Activated CD8-positive, alpha-beta memory T cell treated with anti-CD3 and anti-CD28 coated beads, Interleukin-2, amount 10 ng/mL, durations not matched to agents 7 days and 5 days (primary cell): ENCODE results near the gene AUTS2. TPM values are rescaled to one million over a fixed set of nuclear protein-coding genes. Genes with fewer than 3 reads are reported as not detected.
"Not testable (repeated sequence)": the region's sequence is repeated elsewhere in the genome, so short reads cannot be mapped to it uniquely, and the experiment has no call there.

Experiments used
- ATAC-seq: fragments of 150-1000 bp; cut with Tn5 transposase; one replicate; pipeline ENCODE4 v1.10.0; 2021; ENCODE audit warnings: moderate library complexity
- CTCF ChIA-PET: fragments of 350-600 bp; sonication (Branson Sonifier 250); formaldehyde crosslinking; loops from one replicate; lab custom pipeline; 2021; ENCODE audit warnings: antibody characterized with exemption; lab: Charles Lee
- DNase-seq: peaks from one replicate; pipeline ENCODE4 v3.0.0-alpha.2; 2020
- H3K27ac Mint-ChIP-seq: one replicate; pipeline ENCODE4 v1.8.0; 2021; ENCODE audit warnings: mild to moderate bottlenecking, mixed read lengths
- H3K27me3 Mint-ChIP-seq: one replicate; pipeline ENCODE4 v1.8.0; 2021; ENCODE audit warnings: mixed read lengths
- H3K36me3 Mint-ChIP-seq: one replicate; pipeline ENCODE4 v1.8.0; 2021; ENCODE audit warnings: mild to moderate bottlenecking, mixed read lengths
- H3K4me1 Mint-ChIP-seq: one replicate; pipeline ENCODE4 v1.8.0; 2021; ENCODE audit warnings: mixed read lengths
- H3K4me3 Mint-ChIP-seq: one replicate; pipeline ENCODE4 v1.8.0; 2021; ENCODE audit warnings: mild to moderate bottlenecking, moderate library complexity, mixed read lengths
- H3K9me3 Mint-ChIP-seq: one replicate; pipeline ENCODE4 v1.8.0; 2022; ENCODE audit warnings: low read depth, mixed read lengths
- total RNA-seq, 2 experiments: library from RNA; stranded (reverse); gene quantifications; one replicate each; pipeline ENCODE4 v1.2.3, GENCODE V29; 2021

The AUTS2 gene
- total RNA-seq, 2 experiments from 2014 or later = 9.5 to 24.4 TPM

- DNase-seq (no peak), ATAC-seq (no peak)
- Mint-ChIP-seq H3K9me3 (no peaks in the 10 kb centered on the region), H3K4me1 (peaks cover 2% of the 10 kb centered on the region), H3K27ac (no peak overlapping the region), H3K4me3 (no peak overlapping the region), H3K27me3 (no peaks in the 10 kb centered on the region), H3K36me3 (no peaks in the 10 kb centered on the region)
- CTCF ChIA-PET = no interaction called here
These were observed 758.0 kb downstream of the AUTS2 start for GRCh38 chr7:70356085-70356786.

- H3K27me3 Mint-ChIP-seq = no peaks in the 10 kb centered on the region
- no peak for DNase-seq
- H3K4me3 Mint-ChIP-seq = no peak overlapping the region
- H3K36me3 Mint-ChIP-seq = no peaks in the 10 kb centered on the region
- CTCF ChIA-PET = no interaction called here
- H3K4me1 Mint-ChIP-seq = peaks cover 6% of the 10 kb centered on the region
- H3K9me3 Mint-ChIP-seq = no peaks in the 10 kb centered on the region
- ATAC-seq = no peak
- no peak overlapping the region for H3K27ac Mint-ChIP-seq
These were observed 758.6 kb downstream of the AUTS2 start for GRCh38 chr7:70356787-70357328.

- DNase-seq = no peak
- Mint-ChIP-seq H3K27me3 (peaks cover 6% of the 10 kb centered on the region), H3K4me1 (peaks cover 11% of the 10 kb centered on the region), H3K9me3 (no peaks in the 10 kb centered on the region), H3K36me3 (no peaks in the 10 kb centered on the region), H3K4me3 (no peak overlapping the region), H3K27ac (no peak overlapping the region)
- no peak for ATAC-seq
- CTCF ChIA-PET = no interaction called here
These were observed 762.3 kb downstream of the AUTS2 start for GRCh38 chr7:70360557-70360956.

GRCh38 chr7:70361821-70362220 lies 763.5 kb downstream of the AUTS2 start:
- Mint-ChIP-seq H3K4me3 (no peak overlapping the region), H3K27me3 (peaks cover 6% of the 10 kb centered on the region), H3K4me1 (peaks cover 11% of the 10 kb centered on the region), H3K27ac (no peak overlapping the region), H3K9me3 (no peaks in the 10 kb centered on the region), H3K36me3 (no peaks in the 10 kb centered on the region)
- ATAC-seq (no peak), DNase-seq (no peak)
- CTCF ChIA-PET = no interaction called here

GRCh38 chr7:70364393-70364792 lies 766.1 kb downstream of the AUTS2 start:
- ATAC-seq, H3K27ac Mint-ChIP-seq, CTCF ChIA-PET, H3K36me3 Mint-ChIP-seq, H3K27me3 Mint-ChIP-seq, DNase-seq, H3K4me3 Mint-ChIP-seq, H3K9me3 Mint-ChIP-seq: not testable (repeated sequence)
- peaks cover 11% of the 10 kb centered on the region for H3K4me1 Mint-ChIP-seq

- H3K9me3 Mint-ChIP-seq = no peaks in the 10 kb centered on the region
- no peak overlapping the region for H3K4me3 Mint-ChIP-seq
- CTCF ChIA-PET = no interaction called here
- no peaks in the 10 kb centered on the region for H3K36me3 Mint-ChIP-seq
- DNase-seq (no peak), ATAC-seq (no peak)
- H3K27me3 Mint-ChIP-seq = peaks cover 2% of the 10 kb centered on the region
- no peak overlapping the region for H3K27ac Mint-ChIP-seq
- no peaks in the 10 kb centered on the region for H3K4me1 Mint-ChIP-seq
These were observed 773.4 kb downstream of the AUTS2 start for GRCh38 chr7:70371652-70372051.

- Mint-ChIP-seq H3K4me1 (no peaks in the 10 kb centered on the region), H3K9me3 (no peaks in the 10 kb centered on the region), H3K36me3 (no peaks in the 10 kb centered on the region), H3K27ac (no peak overlapping the region), H3K4me3 (no peak overlapping the region), H3K27me3 (peaks cover 2% of the 10 kb centered on the region)
- no peak for DNase-seq
- CTCF ChIA-PET = no interaction called here
- ATAC-seq = no peak
These were observed 774.7 kb downstream of the AUTS2 start for GRCh38 chr7:70372768-70373515.

- ATAC-seq (no peak), DNase-seq (no peak)
- Mint-ChIP-seq H3K27me3 (peaks cover 2% of the 10 kb centered on the region), H3K4me3 (no peak overlapping the region), H3K27ac (no peak overlapping the region), H3K4me1 (no peaks in the 10 kb centered on the region), H3K9me3 (no peaks in the 10 kb centered on the region), H3K36me3 (no peaks in the 10 kb centered on the region)
- CTCF ChIA-PET = no interaction called here
These were observed 776.7 kb downstream of the AUTS2 start for GRCh38 chr7:70374772-70375533.

- no peak for ATAC-seq
- Mint-ChIP-seq H3K9me3 (no peaks in the 10 kb centered on the region), H3K4me3 (no peak overlapping the region), H3K36me3 (no peaks in the 10 kb centered on the region), H3K27ac (no peak overlapping the region), H3K4me1 (no peaks in the 10 kb centered on the region), H3K27me3 (peaks cover 2% of the 10 kb centered on the region)
- CTCF ChIA-PET = no interaction called here
- DNase-seq = no peak
These were observed 778.3 kb downstream of the AUTS2 start for GRCh38 chr7:70376561-70377031.

- no peaks in the 10 kb centered on the region for H3K9me3 Mint-ChIP-seq
- H3K4me3 Mint-ChIP-seq = no peak overlapping the region
- peaks cover 5% of the 10 kb centered on the region for H3K27me3 Mint-ChIP-seq
- CTCF ChIA-PET = no interaction called here
- no peaks in the 10 kb centered on the region for H3K4me1 Mint-ChIP-seq
- no peaks in the 10 kb centered on the region for H3K36me3 Mint-ChIP-seq
- H3K27ac Mint-ChIP-seq = no peak overlapping the region
- DNase-seq = no peak
- no peak for ATAC-seq
These were observed 779.7 kb downstream of the AUTS2 start for GRCh38 chr7:70377957-70378356.

- no peaks in the 10 kb centered on the region for H3K4me1 Mint-ChIP-seq
- H3K27ac Mint-ChIP-seq = no peak overlapping the region
- no peak overlapping the region for H3K4me3 Mint-ChIP-seq
- CTCF ChIA-PET = no interaction called here
- no peak for DNase-seq
- H3K27me3 Mint-ChIP-seq = peaks cover 5% of the 10 kb centered on the region
- no peaks in the 10 kb centered on the region for H3K9me3 Mint-ChIP-seq
- ATAC-seq = no peak
- H3K36me3 Mint-ChIP-seq = no peaks in the 10 kb centered on the region
These were observed 780.9 kb downstream of the AUTS2 start for GRCh38 chr7:70379210-70379609.

GRCh38 chr7:70380421-70381015 lies 782.2 kb downstream of the AUTS2 start:
- Mint-ChIP-seq H3K4me1 (no peaks in the 10 kb centered on the region), H3K27ac (no peak overlapping the region), H3K36me3 (no peaks in the 10 kb centered on the region), H3K4me3 (no peak overlapping the region), H3K27me3 (peaks cover 5% of the 10 kb centered on the region), H3K9me3 (no peaks in the 10 kb centered on the region)
- CTCF ChIA-PET = no interaction called here
- ATAC-seq (no peak), DNase-seq (no peak)
